NCI-H1092 (cell line): ENCODE data around the gene GRK5.

ENCODE experiments used
- DNase-seq: peaks from one replicate; lab custom pipeline; 2025; lab: John Stamatoyannopoulos, UW

The GRK5 gene

DNA sequence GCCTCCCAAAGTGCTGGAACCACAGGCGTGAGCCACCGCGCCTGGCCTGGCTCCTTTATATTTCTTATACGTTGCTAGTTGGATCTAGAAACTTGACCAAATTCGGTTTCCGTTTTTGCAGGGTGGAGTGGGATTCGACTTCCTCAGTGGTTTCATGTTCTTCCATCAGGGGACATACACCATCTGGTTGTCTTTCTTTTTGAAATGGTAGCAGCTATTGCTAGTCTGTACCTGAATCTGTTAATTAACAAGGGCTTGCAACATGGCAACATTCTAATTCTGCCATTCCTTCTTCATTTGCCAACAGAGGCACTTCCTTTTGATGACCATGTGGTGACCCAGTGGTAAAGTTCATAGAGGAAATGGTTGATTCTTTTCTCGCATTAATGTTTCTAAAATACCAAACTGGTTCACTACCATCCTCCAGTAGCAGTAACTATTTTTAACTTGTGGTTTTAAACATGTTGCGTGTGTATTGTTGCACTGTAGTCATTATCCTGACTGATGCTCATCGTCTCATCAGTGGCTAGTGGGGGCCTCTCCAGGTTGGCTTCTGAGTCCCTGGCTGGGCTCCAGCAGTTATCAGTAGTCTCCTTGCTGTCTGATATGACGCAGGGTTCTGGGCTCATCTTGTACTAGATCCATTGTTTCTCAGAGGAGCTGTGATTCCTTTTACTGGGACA is 175.9 kb downstream of the GRK5 start:
- DNase-seq: no peak

DNA sequence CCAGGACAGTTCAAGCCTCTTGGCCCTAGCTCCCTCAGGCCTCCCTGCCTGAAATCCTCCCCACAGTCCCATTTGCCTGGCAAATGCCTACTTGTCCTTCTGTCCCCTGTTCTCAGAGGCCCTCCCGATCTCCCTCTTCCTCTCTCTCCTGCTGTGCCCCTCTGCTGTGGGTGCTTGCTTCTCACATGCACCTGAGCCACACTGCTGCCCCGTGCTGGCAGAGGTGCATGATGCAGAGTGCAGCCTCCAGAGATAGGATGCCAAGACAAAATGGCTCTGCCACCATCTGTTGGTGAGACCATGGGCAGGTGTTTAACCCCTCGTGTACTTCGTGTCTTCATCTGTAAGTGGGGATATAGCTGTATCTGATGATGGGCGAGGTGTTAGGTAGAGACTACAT is 176.8 kb downstream of the GRK5 start:
- DNase-seq: no peak

DNA sequence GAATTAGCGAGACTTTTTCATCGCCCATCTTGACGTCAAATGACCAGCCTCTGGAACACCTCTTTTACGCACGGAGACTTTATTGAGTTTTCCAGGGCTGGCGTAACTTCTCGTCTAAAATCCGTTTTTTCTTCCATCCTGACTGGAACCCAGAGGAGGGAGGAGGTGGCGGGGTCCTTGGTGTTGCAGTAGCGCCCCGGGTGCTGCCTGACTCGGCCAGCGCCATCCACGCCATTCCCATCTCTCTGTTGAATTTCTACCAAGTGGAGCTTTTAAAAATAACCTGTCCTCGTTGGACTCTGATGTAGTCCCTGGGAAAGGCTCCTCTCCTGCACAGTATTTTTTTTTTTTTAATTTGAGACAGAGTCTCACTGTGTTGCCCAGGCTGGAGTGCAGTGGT is 179.3 kb downstream of the GRK5 start:
- DNase-seq: no peak

DNA sequence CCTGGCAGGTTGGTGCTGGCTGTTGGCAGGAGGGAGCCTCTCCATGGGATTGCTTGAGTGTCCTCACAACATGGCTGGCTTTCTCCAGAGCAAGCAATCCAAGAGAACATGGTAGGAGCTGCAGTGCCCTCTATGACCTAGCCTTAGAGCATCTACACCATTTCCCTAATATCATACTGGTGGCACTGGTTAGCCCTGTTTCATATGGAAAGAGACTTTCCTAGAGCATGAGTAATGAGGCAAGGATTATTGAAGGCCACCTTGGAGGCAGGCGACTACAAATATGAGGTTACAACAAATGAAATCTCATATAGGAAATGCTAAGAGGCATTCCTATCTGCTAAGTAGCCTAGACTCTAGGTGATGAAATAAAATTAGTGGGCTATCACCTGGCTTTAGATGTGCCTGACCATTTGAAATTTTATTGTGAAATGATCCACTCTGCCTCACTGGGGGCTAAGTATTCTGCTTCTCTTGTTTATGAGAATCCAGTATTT is 181.5 kb downstream of the GRK5 start:
- DNase-seq: no peak

DNA sequence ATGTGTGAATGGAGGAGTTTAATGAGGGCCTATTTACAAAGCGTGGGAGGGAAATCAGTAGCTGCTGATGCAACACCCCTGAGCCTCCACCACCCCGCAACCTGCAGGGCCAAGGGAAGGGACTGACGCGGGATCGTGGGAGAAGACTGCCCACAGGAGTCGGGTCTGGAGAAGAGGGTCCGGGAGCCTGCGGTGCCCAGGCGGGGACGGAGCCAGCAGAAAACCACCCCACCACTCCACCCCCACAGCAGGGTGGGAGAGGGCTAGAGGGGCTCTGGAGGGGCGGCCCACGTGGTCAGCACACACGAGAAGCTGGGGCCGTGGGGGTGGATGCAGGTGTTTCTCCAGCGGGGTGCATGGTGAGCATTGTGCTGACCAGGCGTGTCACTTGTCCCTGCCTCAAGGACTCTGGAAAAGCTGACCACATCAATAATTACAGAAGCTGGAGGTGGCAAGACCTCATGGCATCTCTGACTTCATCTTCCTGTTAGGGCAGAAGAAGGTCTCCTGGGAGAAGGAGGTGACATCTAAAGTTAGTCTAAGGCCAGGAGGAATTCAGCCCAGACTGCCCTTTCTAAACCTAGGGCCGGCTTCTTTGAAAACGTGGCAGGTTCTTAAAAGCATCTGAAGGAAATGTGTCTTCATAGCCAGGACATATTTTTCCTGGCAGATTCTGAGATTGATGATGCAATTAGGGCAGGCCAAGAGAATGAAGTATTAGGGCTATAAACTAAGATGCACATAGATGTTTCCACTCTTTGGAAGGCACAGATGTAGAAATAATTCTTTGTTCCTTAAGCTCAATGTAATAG is 184.3 kb downstream of the GRK5 start:
- DNase-seq: no peak

DNA sequence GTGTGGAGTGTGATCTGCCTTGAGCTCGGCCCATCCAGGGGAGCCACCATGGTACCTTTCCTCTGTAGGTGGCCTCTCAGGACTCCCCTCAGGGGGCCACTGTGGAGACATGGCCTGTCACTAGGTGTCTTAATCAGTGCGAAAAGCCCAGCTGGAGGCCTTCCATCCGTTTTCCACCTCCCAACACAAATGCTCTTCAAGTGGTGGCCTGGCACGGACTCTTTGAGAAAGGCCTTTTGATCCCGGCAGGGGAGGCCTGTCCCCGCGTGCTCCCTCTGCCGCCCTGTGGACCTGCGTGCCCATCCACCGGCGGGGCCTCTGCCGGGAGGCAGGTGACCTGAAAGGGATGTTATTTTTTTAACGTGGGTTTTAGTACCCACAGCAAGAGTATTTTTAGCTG is 185.6 kb downstream of the GRK5 start:
- no peak for DNase-seq

DNA sequence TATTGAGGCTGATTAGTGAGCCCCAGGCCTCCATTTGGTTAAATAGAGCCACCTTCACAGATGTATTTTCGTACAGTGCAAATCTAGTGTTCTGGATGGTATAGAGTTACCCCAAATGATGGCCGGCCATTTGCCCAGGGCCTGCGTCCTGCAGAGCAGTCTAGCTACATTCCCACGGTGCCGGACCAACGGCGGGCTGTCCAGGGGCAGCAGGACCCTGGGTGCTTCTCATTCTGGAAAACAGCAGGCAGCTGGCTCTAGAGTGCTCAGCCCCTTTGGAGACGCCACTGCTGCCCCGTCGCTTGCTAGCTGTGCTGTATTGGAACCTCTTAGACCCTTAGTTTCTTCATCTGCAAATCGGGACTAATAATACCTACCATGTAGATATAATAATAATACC is 186.1 kb downstream of the GRK5 start:
- no peak for DNase-seq

DNA sequence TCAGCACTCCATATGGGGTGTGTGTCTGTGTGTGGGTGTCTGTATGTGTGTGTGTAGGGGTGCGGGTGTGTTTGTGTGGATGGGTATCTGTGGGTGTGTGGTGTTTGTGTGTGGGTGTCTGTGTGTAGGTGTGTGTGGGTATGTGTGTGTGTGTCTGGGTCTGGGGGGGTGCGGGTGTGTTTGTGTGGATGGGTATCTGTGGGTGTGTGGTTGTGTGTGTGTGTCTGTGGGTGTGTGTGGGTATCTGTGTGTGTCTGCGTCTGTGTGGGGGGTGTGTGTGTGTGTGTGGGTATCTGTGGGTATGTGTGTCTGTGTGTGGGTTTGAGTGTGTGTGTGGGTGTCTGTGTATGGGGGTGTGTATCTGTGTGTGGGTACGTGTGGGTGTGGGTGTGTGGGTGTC is 186.5 kb downstream of the GRK5 start:
- DNase-seq: no peak

DNA sequence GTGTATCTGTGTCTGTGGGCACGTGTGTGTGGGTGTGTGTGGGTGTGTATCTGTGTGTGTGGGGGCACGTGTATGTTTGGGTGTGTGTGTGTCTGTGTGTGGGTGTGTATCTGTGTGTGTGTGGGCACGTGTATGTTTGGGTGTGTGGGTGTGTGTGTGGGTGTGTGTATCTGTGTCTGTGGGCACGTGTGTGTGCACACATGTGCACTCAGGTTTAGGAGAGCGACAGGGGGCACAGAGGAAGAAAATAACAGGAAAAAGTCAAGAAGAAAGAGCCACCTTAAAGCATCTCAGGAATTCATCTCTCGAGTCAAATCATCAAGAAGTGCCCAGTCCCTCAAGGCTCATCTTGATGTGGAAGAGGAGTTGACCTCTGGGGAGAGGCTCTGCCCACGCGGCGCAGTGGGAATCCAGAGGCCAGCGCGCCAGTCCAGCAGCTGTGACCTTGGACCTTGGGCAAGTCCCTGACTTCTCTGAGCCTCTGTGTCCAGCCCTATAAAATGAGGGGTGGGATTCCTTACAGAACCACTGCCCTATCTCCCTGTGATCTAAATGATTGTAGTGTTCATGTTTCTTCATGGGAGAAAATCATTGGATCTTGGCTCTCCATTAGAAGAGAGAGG is 187.4 kb downstream of the GRK5 start:
- DNase-seq: no peak

DNA sequence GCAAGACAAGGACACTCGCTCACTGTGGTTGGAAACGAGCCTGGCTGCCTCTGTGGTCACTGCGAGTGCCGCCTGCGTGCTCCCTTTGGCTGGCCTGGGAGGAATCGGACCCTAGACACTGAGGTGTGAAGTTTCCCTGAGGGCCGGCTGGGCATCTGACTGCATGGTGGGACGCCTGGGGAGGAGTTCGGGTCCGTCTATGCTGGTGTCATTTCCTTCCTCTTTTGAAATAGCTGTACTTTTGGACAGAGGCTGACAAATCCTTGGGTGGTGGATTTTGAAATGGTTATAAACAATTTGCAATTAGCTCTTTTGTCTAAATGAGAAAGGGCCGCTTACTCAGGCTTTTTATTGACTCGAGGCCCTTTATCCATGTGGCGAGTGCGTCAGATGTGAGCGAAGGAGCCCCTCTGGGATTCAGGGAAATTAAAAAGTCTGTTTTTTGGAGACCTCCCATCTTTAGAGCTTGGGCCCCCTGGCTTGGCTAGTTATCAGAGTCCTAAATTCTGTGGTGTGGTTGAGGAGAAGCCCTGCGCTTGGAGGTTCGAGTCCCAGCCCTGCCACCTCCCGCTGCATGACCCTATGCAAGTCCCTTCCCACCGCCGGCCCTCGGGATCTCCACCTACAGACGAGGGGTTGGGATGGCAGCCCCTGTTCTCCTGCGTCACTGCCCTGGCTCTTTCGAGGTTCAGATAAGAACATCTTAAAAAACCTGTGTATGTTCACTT is 188.1 kb downstream of the GRK5 start:
- DNase-seq: no peak

DNA sequence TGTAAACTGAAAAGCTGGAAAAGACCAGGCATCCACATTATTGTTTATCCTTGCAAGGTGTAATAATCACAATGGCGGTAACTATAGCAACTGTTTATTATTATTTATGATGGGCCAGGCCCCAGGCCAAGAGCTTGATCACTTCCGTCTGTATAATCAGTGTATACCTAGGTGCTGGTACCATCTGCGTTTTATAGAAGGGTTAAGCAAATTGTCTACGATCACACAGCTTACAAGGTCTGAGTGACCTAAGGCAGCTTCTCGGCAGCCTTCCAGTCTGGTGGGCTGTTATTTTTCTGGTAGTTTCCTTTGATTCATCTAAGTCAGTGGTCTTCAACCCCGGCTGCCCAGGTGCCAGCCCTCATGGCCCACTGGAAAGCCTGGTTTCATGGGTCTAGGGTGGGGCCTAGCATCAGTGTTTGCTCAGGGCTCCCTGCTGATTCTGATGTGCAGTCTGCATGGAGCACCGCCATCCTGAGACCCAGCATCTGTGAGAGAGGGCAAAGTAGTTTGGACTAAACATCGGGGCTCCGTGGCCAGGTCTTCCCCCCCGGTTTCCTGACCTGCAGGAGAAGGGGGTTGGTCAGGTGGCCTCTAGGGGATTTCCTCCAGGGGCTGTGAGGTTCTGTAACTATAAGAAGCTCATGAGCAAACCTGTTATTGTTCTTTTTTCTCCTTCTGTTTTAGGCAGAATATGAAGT is 188.8 kb downstream of the GRK5 start:
- DNase-seq: no peak

DNA sequence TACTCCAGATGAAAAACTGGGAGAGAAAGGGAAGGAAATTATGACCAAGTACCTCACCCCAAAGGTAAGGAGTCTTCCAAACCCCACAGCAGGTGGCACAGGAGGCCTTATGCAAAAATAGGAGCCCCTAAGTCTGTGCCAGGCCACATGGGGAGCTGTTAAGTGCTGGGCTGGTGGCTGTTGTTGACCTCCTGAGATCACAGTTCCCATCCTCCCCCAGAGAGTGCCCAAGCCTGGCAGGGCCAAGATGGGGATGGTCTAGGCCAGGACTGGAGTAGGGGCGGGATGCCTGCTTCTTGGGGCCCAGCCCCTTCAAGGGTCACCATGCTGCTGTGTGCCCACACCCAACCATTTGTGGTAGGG is 189.3 kb downstream of the GRK5 start:
- DNase-seq: no peak

DNA sequence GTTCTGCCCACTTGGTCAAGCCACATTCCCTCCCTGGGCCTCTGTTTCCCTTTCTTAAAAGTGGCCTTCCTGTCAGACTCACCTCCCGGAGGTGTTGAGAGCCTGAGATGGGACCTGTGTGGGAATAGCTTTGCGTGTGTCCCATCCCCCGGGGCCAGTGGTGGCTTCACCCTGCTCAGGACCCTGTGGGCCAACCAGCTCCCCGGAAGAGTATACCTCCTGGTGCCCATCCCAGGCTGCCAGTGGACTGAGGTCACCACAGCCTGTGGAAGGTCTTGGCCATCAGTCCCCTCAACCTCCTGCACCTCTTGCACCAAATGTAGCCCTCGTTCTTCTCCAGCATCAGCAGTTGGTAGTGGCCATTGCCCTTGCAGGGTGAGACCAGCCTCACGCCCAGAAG is 190.0 kb downstream of the GRK5 start:
- DNase-seq: no peak

DNA sequence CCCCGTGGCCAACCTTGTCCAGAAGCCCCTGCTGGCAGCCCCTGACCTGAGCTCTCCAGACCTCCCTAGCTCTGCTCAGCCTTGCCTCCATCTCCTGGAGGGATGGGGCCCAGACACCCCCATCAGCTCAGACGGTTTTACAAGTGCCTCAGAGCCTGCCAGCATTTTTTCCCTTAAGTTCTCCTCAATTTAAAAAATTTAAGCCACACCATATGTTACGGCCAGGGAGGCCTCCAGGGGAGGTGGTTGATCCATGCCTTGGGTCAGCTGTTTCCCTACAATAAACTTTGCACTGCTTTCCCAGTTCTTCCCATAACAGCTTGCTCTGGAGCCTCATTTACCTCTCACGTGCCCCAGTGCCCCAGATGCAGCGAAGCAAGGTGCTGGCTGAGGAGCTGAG is 191.6 kb downstream of the GRK5 start:
- DNase-seq: no peak

DNA sequence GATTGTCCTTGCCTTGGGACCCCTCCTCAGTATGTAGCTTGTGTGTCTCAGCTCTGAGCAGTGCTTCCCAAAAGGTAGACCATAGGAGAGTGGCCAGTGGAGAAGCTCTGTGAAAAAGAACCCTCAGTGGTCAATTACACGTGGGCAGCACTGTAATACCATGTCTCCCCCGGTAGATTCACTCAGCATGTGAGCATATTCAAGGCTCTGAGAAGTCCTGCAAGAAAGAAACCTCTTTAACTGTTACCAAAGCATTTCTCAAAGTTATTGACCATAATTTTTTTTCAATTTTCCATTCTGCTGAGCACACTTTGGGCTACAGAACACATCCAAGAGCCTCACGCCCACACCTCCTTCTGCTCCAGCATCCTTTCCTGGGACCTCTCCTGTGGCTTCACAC is 192.1 kb downstream of the GRK5 start:
- DNase-seq: no peak

DNA sequence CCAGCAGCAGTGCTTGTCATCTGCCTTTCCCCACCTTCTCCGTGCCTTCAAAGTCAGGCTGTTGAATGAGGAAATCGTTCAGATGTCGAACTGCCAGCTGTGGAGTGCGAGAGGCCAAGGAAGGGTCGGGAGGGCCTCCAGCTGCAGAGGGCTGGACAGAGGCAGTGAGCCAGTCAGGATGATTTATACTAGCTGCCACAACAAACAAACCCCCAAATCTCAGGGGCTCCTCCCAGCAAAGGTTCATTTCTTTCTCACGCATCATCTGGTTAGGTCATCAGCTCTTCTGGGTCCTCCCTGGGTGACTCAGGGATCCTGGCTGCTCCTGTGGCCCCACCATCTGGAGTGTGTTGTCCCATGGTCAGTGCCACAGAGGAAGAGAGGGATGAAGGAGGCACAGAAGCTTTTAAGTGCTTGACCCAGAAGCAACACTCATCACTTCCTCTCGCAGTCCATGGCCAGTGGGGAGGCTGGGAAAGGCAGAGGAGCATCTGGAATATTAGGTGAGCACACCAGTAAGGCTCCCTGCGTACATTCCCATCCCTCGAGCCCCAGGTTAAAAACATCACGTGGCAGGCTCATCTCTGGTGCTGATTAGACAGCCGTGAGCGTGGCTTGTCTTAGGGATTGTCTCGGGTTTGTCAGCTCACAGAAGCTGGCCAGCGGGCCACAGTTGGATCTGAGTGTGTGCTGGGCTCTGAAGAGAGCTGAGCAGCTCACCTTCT is 194.5 kb downstream of the GRK5 start:
- DNase-seq: no peak

DNA sequence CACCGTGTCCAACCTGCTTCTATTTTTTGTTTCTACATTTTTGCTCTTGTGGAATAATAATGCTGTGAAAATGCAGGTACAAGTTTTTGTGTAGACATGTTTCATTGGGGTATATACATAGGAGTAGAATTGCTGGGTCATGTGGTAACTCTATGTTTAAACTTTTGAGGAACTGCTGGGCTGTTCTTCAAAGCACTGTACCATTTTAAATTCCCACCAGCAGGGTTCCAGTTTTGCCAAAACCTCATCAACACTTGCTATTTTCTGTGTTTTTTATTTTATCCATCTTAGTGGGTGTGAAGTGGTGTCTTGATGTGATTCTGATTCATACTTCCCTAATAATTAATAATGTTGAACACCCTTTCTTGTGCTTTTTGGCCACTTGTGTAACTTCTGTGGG is 196.6 kb downstream of the GRK5 start:
- DNase-seq: no peak

DNA sequence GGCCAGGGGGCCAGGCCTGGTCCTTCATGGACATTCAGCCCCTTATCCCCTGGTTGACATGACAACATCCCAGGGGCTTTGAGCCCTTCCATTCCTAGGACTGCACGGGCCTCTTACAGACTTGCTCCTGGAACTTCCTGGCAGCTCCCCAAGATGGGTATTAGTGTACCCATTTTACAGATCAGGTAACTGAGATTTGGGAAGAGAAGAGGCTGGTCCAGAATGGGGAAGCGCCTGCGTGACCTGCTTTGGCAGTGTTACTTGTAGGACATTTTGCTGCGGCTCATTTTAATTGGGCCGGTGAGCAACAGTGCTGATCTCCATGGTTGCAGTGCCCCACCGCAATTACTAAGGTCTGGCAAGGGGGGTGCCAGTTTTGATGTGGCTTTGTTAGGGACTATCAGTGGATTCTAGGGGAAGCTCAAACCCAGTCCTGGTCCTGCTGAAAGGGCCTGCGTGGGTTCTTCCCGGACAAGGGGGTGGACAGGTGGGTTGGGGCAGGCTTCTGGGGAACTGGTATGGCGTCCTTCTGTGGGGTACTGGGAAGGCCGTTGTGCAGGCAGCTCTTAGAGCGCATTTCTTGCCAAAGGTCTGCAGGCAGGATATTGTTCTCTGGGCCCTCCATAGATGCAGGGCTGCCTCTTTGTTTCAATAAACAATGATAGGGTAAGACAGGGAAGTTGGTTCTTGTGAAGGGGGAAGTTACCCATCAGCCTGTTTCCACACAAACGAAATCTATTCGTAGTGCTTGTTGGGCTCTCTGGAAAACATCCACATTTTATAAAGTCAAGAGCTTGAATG is 197.5 kb downstream of the GRK5 start:
- DNase-seq: no peak

DNA sequence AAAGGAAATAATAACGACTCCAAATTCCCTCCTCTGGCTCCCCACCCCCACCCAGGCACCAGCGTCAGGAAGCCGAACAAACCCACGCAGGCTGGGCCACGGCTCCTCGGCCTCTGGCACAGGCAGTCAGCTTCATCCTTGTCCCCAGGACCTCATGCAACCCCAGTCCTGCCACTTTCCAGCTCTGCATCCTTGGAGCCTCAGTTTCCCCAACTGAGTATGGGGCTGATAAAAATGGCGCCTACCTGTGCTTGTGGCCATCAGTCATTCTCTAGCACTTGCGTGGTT is 198.1 kb downstream of the GRK5 start:
- DNase-seq: no peak

DNA sequence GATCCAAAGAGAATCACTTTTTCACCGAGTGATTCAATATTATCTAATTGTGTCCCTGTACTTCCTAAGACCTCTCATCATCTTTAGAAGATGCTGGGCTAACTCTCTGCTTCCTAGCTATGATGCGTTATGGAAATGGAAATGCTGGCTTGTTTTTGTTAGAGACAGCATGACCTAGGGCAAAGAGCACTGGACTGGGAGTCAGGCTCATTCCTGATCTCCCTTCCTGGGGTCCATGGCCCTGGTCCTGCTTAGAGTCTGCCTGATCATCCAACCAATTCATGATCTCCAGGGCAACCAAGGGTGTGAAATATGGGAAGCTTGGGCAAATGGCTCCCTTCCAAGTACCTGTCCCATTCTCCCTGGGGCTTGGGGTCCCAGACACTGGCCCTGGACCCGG is 198.8 kb downstream of the GRK5 start:
- no peak for DNase-seq
